ENCODE data around the gene LRP1.
A peak's percentile ranks its signal among the peaks of the same experiment; 100 is the strongest.

Gene LRP1

DNA sequence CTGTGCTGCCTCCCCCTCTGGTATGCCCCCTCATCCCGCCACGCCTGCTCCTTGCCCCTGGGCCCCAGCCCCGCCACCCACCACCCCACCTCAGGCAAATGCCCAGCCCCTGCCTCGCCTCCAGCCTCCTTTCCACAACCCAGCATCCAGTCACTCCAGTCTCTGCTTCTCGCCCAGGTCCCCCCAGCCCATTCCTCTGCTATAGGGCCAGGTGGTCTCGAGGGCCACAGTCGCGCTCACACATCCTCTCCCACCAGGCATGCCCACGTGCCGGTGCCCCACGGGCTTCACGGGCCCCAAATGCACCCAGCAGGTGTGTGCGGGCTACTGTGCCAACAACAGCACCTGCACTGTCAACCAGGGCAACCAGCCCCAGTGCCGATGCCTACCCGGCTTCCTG is 82.2 kb downstream of the LRP1 start:
- no peak for DNase-seq (ENCODE audit: low read depth)
- H3K4me3 ChIP-seq (ENCODE audit: low read depth, low read length) = no peak overlapping the region
- TF ChIP-seq, protein P1, sequence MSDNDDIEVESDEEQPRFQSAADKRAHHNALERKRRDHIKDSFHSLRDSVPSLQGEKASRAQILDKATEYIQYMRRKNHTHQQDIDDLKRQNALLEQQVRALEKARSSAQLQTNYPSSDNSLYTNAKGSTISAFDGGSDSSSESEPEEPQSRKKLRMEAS (IDR thresholded peaks at IDR 0.05; ENCODE audit: low read depth, low read length) = no peak
- TF ChIP-seq MYC (IDR thresholded peaks at IDR 0.05; ENCODE audit: low read depth, low read length) (no peak), POLR2A (IDR thresholded peaks at IDR 0.05; ENCODE audit: extremely low read depth, insufficient read length) (no peak), CTCF (IDR thresholded peaks at IDR 0.05; ENCODE audit: low read depth, low read length) (no peak)

GRCh38 chr12:57210926-57211692 is 82.8 kb downstream of the LRP1 start:
- H3K4me3 ChIP-seq (ENCODE audit: low read depth, low read length) = no peak overlapping the region
- TF ChIP-seq POLR2A (IDR thresholded peaks at IDR 0.05; ENCODE audit: extremely low read depth, insufficient read length) (no peak), CTCF (IDR thresholded peaks at IDR 0.05; ENCODE audit: low read depth, low read length) (no peak), MYC (IDR thresholded peaks at IDR 0.05; ENCODE audit: low read depth, low read length) (no peak)
- TF ChIP-seq, protein P1 (IDR thresholded peaks at IDR 0.05; ENCODE audit: low read depth, low read length) = no peak
- peak; percentile 63 for DNase-seq (ENCODE audit: low read depth)

GRCh38 chr12:57211791-57212700 is 83.8 kb downstream of the LRP1 start:
- DNase-seq (ENCODE audit: low read depth) = no peak
- TF ChIP-seq CTCF (IDR thresholded peaks at IDR 0.05; ENCODE audit: low read depth, low read length) (no peak), POLR2A (IDR thresholded peaks at IDR 0.05; ENCODE audit: extremely low read depth, insufficient read length) (no peak), MYC (IDR thresholded peaks at IDR 0.05; ENCODE audit: low read depth, low read length) (no peak)
- TF ChIP-seq, protein P1 (IDR thresholded peaks at IDR 0.05; ENCODE audit: low read depth, low read length) = no peak
- no peak overlapping the region for H3K4me3 ChIP-seq (ENCODE audit: low read depth, low read length)

GRCh38 chr12:57212701-57213057 is 84.4 kb downstream of the LRP1 start:
- H3K4me3 ChIP-seq (ENCODE audit: low read depth, low read length) = no peak overlapping the region
- DNase-seq (ENCODE audit: low read depth) = no peak
- TF ChIP-seq MYC (IDR thresholded peaks at IDR 0.05; ENCODE audit: low read depth, low read length) (no peak), POLR2A (IDR thresholded peaks at IDR 0.05; ENCODE audit: extremely low read depth, insufficient read length) (no peak), CTCF (IDR thresholded peaks at IDR 0.05; ENCODE audit: low read depth, low read length) (no peak)
- TF ChIP-seq, protein P1 (IDR thresholded peaks at IDR 0.05; ENCODE audit: low read depth, low read length) = no peak

DNA sequence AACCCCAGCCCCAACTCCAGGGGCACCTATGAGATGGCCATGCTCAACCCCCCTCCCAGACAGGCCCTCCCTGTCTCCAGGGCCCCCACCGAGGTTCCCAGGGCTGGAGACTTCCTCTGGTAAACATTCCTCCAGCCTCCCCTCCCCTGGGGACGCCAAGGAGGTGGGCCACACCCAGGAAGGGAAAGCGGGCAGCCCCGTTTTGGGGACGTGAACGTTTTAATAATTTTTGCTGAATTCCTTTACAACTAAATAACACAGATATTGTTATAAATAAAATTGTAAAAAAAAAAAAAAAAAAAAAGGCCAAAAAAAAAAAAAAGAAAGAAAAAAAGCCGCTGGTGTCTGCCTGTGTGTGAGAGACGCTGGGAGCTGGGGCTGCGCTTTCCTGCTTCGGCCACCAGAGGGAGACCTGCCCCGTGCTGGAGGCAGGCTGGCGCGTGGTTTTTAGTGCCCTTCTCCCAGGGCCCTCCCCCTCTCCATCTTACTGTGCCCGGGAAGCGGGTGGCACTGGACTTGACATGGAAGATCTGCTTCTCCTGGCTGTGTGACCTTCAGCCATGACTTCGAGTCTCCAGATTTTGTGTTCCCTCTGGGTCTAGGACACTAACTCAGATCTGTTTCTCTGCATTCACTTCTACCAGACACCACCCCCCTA is 84.9 kb downstream of the LRP1 start:
- no peak overlapping the region for H3K4me3 ChIP-seq (ENCODE audit: low read depth, low read length)
- TF ChIP-seq MYC (IDR thresholded peaks at IDR 0.05; ENCODE audit: low read depth, low read length) (peak; percentile 93), POLR2A (IDR thresholded peaks at IDR 0.05; ENCODE audit: extremely low read depth, insufficient read length) (no peak), CTCF (IDR thresholded peaks at IDR 0.05; ENCODE audit: low read depth, low read length) (peak; percentile 96)
- TF ChIP-seq, protein P1 (IDR thresholded peaks at IDR 0.05; ENCODE audit: low read depth, low read length) = peak; percentile 92
- DNase-seq (ENCODE audit: low read depth) = peak; percentile 81
